Forelimb muscle (tissue), 1 donor: ENCODE measurements around the gene HNRNPU. TPM values are rescaled to one million over a fixed set of nuclear protein-coding genes. Genes with fewer than 3 reads are reported as not detected.

Source experiments
- DNase-seq: peaks from one replicate; pipeline ENCODE4 v3.0.0-alpha.2; 2013; ENCODE audit warnings: low read depth
- polyA plus RNA-seq: library from polyadenylated mRNA; unstranded; fragments of 120-200 nt; gene quantifications from one replicate; pipeline ENCODE4 v1.2.1, GENCODE V29; 2013; ENCODE audit not compliant: insufficient read length

Gene HNRNPU
- polyA plus RNA-seq: 320 TPM

DNA sequence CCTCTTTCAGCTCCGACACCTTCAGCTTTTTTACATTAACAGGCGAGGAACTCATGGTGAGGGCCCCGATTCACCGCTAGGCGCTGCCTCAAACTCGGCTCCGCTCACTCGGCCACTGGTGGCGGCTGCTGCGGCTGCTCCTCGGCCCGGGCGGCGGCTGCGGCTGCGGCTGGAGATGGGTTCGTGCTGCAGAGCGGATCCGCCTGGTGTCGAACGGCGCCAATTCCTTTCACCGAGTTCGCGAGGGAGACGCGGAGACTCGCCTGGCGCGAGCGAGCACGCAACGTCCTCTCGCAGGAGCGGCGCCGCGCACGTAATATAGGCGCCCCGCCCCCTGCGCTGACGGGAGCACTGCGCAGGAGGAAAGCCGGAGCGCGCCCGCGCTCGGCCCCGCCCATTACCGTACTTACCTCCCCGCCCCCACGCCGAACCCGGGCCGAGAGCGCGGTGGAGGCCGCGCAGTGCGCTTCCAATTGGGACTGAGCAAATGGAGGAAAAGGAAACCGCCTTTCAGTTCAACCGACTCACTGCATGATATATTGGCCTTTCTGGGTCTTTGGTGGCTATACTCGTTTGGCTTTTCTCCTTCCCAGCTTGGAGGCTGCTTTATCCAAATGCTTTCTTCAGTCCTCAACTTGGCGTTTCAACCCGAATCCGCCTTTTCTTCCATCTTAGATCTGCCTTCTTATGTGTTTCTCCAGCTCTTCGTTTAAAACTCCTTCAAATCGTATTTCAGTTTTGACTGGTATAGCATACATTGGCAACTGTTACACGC lies at the start of gene HNRNPU:
Gene HNRNPU, minus strand, starts transcription at position 291 of the 775 bp plus-strand sequence. Its CDS starts 236 bp downstream, at position 55.
- DNase-seq: peak; percentile 94

DNA sequence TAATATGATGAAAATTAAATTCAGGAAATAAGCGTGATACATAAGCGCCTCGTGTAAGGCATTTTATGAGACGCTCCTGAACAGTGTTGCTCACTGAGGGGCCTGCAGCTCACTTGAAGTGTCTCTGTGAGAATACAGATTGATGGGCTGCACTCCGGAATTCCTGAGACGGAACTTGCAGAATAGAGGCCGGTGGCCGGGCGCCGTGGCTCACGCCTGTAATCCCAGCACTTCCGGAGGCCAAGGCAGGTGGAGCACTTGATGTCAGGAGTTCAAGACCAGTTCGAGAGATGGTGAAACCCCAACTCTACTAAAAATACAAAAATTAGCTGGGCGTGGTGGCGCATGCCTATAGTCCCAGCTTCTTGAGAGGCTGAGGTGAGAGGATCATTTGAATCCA lies 49.5 kb upstream of the HNRNPU start:
- no peak for DNase-seq

DNA sequence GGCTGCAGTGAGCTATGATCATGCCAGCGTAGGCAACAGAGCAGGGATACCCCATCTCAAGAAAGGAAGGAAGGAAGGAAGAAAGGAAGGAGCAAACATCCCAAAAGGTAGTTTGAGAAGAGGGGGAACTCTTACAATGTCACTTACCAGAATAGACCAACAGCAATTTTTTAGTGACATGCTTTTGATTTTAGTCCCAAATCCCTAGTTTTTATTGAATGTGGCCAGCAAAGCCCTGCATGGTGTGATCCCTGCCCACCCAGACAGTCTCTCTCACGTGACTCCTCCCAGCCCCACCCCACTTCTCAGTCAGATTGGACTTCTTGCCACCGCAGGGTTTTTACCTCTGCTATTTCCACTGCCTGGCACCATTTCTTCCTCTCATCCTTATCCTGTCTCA lies 39.8 kb upstream of the HNRNPU start:
- DNase-seq: no peak

DNA sequence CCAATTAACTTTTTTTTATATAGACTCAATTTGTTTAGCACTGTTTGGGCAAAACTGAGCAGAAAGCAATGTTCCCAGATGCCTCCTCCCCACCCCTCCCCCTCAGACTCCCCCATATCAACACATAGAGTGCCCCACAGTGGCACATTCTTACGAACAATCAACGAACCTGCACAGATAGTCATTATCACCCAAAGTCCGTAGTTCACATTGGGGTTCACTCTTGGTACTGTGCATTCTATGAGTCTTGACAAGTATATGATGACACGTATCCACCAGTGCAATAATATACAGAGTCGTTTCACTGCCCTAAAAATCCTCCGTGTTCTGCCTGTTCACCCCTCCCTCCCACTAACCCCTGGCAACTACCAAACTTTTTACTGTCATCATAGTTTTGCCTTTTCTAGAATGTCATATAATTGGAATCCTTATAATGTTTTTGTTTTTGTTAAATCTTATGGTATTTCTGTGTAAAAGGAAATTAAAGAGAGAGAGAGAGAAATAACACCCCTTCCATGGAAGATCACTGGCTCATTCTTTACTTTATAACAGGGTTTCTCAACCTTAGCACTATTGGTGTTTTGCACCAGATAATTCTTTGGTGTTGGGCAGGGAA lies 37.2 kb upstream of the HNRNPU start:
- no peak for DNase-seq

DNA sequence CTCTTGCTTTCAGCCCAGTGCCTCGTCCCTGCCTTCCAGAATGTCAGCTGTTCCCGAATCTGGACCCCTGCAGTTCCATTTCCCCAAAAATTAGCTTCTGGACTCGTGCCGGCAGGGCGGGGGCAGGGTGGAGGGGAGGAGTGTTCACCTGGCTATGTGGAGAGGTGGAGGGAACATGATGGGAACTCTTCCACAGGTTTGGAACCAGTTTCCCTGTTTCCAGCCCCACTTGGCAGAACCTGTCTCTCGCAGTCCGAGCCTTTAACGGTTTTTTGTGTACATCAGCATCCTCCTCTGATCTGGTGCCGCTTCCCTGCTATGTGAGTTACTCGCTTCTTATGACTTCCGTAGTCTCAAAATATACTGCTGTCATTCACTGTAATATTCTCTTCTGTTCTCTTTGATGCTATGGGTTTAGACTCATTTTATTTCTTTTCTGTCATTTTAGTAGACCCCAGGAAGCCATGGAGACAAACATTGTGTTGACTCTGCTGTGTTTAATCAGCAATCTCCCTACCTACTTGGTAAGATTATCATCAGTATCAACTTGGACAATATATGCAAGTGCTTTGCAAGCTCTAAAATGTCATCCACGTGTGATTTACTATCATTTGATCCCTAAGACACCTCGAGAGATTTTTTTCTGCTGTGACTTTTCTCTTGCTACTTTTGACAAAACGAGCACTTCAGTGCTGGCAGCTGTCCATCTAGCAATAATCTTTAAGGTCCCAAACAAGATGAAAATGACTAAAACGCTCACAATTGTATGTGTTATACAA lies 33.3 kb upstream of the HNRNPU start:
- no peak for DNase-seq

DNA sequence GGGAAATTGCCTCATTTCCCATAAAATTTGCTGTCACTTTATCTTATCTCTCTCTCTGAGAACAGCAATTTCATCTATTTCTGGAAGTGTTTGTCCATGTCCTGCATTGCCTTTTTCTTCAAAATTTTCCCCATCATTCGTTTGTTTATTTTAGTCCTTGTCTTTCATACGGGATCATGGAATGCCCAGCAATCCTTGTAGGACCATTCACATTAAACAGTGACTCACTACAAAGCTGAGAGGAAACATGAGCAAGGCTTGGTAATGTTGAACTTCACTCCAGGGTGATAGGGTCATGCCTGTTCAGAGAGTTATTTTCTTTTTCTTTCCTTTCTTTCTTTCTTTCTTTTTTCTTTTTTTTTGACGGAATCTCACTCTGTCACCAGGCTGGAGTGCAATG lies 32.2 kb upstream of the HNRNPU start:
- no peak for DNase-seq

DNA sequence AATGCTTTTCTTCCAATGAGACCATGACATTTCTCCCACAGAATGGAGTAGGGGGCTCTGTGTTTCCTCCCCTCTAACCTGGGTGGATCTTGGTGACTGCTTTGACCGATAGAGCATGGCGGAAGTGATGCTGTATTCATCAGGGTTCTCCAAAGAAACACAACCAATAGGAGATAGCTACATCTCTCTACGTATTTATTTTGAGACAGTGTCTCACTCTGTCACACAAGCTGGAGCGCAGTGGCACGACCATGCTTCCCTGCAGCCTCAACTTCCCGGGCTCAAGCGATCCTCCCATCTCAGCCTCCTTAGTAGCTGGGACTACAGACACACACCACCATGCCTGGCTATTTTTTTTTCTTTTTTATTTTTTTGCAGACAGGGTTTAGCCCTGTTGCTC lies 29.5 kb upstream of the HNRNPU start:
- no peak for DNase-seq

DNA sequence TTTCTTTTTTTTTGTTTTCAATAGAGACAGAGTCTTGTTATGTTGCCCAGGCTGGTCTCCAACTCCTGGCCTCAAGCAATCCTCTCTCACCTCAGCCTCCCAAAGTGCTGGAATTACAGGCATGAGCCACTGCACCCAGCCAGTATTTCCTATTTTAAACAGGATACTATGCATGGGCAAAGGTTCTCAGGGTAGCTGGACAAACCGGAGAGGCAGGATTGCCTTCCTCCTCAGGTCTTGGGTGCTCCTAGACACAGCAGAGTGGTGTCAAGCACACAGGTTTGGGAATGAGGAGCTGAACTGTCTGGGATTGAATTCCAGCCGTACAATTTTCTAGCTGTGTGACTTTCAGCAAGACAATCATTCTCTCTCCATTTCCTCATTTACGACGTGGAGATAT lies 22.9 kb upstream of the HNRNPU start:
- DNase-seq: no peak

DNA sequence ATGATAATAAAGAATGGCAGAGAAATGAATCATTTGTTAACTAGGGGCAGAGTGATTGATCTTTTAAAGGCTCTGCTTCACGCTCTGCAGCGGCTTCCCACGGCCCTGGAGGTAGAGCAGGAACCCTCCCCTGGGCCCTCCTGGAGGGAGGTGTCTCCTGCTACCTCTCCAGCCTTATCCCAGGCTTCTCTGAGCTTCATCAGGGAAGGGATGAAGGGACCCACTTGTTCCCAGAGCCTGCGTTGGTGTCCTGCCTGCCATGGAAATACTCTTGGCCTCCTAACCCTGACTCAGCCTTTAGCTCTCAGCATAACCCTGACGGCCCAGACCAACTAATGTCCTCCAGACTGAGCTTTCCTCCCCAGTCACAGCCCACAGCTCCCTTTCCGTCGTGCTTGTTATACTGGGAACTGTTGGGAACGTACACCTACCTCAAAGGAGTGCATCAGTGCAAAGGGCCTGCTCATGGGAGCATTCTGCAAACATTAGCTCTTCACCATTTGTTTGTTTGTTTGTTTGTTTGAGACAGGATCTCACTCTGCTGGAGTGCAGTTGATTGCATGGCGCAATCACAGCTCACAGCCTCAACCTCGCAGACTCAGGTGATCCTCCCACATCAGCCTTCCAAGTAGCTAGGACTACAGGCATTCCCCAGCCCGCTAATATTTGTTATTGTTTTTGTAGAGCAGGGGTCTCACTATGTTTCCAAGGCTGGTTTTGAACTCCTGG lies 17.4 kb upstream of the HNRNPU start:
- DNase-seq: no peak

DNA sequence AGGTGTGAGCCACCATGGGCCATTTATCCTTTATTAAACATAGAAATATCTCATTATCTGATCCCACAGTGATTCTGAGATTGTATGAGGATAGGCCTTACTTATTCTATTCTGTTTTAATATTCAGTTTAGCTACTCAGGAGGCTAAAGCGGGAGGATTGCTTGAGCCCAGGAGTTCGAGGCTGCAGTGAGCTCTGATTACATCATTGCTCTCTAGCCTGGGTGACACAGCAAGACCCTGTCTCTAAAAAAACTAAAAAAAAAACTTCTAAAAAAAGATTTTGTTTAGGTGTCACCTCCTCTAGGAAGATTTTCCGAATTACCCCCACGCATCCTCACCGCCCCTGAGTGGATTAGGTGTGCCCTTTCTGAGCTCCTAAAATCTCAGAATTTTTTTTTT lies 14.3 kb upstream of the HNRNPU start:
- DNase-seq: no peak

DNA sequence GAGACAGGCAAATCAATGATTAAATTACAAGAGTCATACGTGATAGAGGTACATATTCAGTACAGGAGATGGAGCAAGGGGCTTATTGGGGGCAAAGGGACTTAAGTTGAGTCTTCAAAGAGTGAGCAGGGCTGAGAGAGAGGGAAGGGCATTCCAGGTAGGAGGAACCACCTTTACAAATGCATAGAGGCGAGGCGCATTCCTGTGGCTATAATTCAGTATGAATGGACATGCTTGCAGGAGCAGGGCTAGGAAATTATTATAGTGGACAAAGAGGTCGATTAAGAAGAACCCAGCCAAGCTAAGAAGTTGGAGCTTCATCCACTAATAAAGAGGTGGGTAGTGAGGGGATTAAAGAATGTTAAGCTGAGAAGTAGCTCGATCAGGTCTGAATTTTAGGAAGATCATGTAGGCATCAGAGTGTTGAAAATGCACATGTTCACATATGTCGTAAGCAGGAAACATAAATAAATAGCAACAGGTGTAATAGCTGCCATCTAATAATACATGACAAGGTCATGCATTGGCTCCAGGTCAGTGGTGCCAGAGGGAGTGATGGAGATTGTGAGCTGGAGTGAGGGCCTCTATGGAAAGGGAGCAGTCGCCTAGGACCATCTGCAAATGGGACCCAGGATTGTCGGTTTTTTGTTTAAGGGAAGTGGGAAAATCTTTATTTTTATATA lies 12.0 kb upstream of the HNRNPU start:
- DNase-seq: no peak

DNA sequence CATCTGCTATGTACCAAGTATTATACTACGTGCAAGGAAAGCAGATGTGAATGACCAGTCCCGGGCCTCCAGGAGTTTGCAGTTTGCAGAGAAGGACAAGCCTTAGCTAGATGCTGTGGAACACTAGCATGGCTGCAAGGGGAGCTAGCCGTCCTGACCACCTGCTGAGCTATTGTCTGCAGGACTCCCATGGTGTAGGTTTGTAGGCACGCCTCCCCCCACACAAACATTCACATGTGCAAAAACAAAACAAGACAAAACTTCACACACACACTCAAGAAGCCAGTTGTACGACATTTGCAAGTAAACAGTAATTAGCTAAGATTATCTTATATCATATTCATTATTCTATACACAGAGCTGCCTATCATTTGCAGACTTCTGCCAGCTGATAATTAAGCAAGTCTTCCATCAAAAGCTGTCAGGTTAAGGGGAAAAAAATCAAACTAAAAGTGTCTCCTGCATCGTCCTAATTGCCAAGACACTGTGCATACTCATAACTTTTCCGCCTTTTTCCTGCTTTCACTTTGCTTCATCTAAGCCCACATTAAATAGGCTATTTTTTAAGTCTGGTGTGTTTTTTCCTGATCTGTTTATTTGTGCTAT lies 10.7 kb upstream of the HNRNPU start:
- no peak for DNase-seq

DNA sequence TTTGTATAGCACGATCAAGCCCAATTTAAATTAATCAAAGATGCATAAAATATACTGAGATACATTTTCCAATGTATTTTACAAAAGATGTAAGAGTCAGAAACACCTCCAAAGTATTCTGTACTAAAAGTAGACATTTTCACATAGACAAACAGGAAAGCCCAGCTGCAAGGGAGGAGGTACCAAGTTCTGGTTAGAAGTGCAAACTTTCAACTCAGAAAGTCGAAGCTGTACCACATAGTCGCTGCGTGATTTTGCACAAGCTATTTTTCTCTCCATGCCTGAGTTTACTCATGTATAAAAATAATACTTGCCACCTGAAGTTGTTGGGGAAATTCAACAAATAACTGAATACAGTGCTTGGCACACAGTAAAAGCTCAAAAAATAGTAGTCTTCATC lies 5.6 kb upstream of the HNRNPU start:
- DNase-seq: no peak

DNA sequence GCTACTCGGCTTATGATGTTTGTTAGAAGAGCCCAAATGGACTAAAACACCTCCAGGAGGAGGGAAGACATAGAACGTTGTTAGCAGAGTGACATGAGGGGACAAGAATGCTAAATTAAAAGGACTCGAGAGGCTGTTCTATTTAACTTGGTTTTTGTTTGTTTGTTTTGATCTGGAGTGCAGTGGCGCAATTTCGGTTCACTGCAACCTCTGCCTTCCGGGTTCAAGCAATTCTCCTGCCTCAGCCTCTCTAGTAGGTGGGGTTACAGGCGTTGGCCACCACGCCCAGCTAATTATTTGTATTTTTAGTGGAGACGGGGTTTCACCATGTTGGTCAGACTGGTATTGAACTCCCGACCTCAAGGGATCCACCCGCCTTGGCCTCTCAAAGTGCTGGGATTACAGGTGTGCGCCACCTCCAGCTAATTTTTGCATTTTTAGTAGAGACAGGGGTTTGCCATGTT lies 5.1 kb upstream of the HNRNPU start:
- no peak for DNase-seq

DNA sequence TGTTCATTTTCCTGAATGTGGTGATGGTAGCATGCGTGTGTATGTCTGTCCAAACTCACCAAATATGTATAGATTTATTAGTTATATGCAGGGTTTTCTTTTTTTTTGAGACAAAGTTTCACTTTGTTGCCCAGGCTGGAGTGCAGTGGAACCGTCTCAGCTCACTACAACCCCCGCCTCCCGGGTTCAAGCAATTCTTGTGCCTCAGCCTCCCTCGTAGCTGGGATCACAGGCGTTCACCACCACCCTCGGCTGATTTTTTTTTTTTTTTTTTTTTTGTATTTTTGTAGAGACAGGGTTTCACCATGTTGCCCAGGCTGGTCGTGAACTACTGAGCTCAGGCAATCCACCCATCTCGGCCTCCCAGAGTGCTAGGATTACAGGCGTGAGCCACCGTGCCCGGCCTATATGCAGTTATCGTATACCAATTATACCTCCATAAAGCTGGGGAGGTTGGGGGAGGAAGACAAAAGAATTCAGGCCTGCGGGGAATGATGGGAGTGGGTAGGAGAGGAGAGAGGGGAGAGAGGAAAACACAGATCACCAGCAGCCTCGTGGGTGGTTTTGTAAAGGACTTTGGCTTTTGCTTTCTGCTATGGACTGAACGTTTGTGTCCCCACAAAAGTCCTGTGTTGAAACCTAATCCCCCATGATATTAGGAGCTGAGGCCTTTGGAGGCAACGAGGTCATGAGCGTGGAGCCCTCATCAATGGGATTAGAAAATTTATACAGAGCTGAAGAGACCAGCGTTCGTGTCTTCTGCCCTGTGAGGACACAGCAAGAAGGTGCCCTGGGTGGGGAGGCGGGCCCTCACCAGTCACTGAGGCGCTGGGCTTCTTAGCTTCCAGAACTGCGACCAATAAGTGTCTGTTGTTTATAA lies 4.4 kb upstream of the HNRNPU start:
- no peak for DNase-seq

DNA sequence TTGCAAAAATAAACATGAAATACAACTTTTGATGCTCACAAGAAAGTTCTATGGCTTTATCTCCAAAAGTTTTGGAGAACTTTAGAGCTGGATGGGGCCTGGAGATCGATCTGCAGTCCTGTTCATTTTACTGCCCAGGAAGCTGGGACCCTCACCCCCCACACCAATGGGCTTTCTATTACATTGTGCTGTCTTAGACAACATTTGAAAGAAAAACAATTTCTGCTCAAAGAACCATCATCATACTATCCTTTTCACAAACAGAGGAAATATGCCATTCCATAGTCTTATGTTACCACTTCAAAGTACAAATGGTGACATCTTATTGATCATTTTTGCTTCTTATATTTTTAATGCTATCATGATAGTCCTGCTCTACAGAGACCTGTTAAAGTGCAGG lies 2.0 kb upstream of the HNRNPU start:
- DNase-seq: no peak

DNA sequence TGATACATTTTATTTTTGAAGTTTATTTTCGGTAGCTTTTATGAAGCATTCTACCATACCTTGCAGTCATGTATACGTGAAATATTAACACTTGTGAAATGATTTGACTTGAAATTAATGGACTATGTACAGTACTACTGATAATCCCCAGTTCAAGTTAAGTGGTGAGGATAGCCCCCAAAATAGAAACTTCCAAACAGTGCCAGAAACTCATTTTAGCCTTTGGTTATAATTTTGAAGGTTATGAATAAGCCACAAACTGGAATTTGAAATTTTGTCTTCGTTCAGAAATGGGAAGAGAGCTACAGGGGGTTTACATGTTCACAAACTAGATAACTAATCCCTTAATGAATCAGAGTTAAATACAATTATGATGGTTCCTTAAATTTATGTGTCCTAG lies 1.5 kb upstream of the HNRNPU start:
- DNase-seq: no peak

DNA sequence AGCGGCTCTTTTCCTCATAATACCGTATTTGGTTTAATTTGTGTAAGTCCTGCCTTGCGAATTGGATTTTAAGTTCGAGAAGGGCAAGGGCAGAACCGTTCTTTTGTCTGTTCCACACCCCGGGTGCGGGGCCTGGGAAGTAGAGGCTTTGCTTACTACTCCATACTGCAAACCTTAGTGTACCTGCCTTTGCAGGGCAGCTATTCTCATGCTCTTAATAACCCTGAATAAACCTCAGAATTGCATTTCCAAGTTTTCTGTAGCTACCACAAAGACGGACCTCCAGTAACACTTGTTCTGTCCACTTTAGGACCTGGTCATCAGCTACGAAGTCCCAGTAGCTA lies 657 bp upstream of the HNRNPU start:
- no peak for DNase-seq

DNA sequence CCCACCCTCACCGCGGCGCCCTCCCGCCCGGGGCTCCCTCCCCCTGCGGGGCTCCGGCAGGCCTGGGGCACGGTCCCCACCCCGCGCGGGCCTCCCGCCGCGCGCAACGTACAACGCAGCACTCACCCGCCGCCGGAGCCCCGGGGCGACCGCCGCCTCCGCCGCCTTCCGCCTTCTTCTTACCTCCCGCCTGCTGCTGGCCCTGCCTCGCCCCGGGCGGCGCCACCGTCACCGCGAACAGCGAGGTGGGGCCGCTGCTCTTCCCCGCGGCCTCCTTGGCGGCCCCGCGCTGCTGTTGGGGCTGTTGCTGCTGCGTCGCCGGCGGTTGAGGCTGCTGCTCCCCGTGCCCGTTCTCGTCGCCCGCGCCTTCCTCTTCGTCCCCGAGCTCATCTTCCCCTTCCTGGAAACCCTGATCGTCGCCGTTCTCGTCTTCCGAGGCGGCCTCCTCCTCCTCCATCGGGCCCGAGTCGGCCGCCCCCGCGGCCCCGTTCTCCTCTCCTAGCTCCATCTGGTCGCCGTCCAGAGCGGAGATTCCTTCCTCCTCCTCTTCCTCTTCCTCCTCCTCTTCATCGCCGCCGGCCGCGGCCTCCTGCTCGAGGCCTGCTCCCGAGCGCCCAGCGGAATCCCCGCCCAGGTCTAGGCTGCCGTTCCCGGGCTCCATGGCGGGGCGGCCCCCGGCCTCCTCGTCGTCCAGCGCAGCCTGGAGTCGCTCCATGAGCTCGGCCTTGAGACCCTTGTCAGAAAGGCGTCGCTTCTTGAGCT lies 671 bp downstream of the HNRNPU start:
- DNase-seq: no peak
